H1 (cell line): ENCODE measurements around the gene CMKLR1. TPM values are rescaled to one million over a fixed set of nuclear protein-coding genes. Genes with fewer than 3 reads are reported as not detected.

ENCODE experiments used
- CTCF ChIA-PET: fragments of 300-600 bp; sonication (Branson Sonifier 250); formaldehyde crosslinking; loops from one replicate; lab custom pipeline; 2021; ENCODE audit not compliant: partially characterized antibody; lab: Charles Lee
- POLR2A ChIA-PET: fragments of 300-600 bp; sonication (Branson Sonifier 250); formaldehyde crosslinking; loops from one replicate; lab custom pipeline; 2021; ENCODE audit warnings: inconsistent platforms; ENCODE audit not compliant: partially characterized antibody; lab: Charles Lee
- DNase-seq, 2 experiments: peaks; one replicate each; pipeline versions ENCODE4 v3.0.0 to v3.0.0-alpha.2; 2010 to 2022; ENCODE audit warnings: low spot score in 2 of 2, low read depth in 1 of 2, mixed read lengths in 1 of 2
- FAIRE-seq: peaks from 2 replicates; lab custom pipeline; 2011; peaks lifted over from hg19 to GRCh38; lab: Jason Lieb, UNC
- H2AFZ ChIP-seq: 2 replicates; pipeline ENCODE4 v1.8.1; 2012; ENCODE audit warnings: low read length, inconsistent platforms
- H2AK5ac ChIP-seq: 2 replicates; pipeline ENCODE4 v1.6.1; 2013; ENCODE audit warnings: low read depth, low read length
- H2BK120ac ChIP-seq: replicated peaks from 2 replicates; pipeline ENCODE3; 2013; ENCODE audit warnings: low read depth, low read length, inconsistent platforms
- H2BK12ac ChIP-seq: 2 replicates; pipeline ENCODE4 v1.6.1; 2013; ENCODE audit warnings: low read depth, low read length
- H2BK15ac ChIP-seq: 2 replicates; pipeline ENCODE4 v1.6.1; 2013; ENCODE audit warnings: low read length
- H2BK20ac ChIP-seq: 2 replicates; pipeline ENCODE4 v1.6.1; 2013; ENCODE audit warnings: low read length
- H2BK5ac ChIP-seq: 2 replicates; pipeline ENCODE4 v1.6.1; 2013; ENCODE audit warnings: low read depth, low read length
- H3K14ac ChIP-seq: 2 replicates; pipeline ENCODE4 v1.6.1; 2013; ENCODE audit warnings: inconsistent platforms; ENCODE audit not compliant: insufficient read length
- H3K18ac ChIP-seq: 2 replicates; pipeline ENCODE4 v1.6.1; 2013; ENCODE audit warnings: low read length; ENCODE audit errors: extremely low read depth
- H3K23ac ChIP-seq: 2 replicates; pipeline ENCODE4 v1.6.1; 2013; ENCODE audit warnings: inconsistent platforms; ENCODE audit not compliant: insufficient read length
- H3K23me2 ChIP-seq: 2 replicates; pipeline ENCODE4 v1.6.1; 2013; ENCODE audit warnings: low read depth, low read length
- H3K27ac ChIP-seq: 2 replicates; pipeline ENCODE4 v1.6.1; 2011; ENCODE audit warnings: low read depth, low read length, inconsistent platforms
- H3K27me3 ChIP-seq, 4 experiments: replicated peaks in 1 of 4; 1 replicate in 1 of 4; 2 replicates in 3 of 4; pipeline versions ENCODE4 v1.6.1 to v1.8.1; 2011 to 2013; ENCODE audit warnings: low read length in 3 of 4, mild to moderate bottlenecking in 3 of 4, inconsistent platforms in 2 of 4, mixed read lengths in 2 of 4, moderate library complexity in 1 of 4; ENCODE audit not compliant: control insufficient read depth in 3 of 4, insufficient read depth in 3 of 4; ENCODE audit errors: extremely low read depth in 1 of 4
- H3K36me3 ChIP-seq, 4 experiments: 2 replicates each; pipeline versions ENCODE4 v1.6.1 to v1.8.1; 2011 to 2013; ENCODE audit warnings: mild to moderate bottlenecking in 4 of 4, low read length in 3 of 4, moderate library complexity in 2 of 4, control low read depth in 1 of 4, inconsistent platforms in 1 of 4; ENCODE audit not compliant: insufficient read depth in 4 of 4, control insufficient read depth in 2 of 4
- H3K4ac ChIP-seq: replicated peaks from 2 replicates; pipeline ENCODE3; 2013; ENCODE audit warnings: low read length, low read depth, mixed read lengths, inconsistent platforms; ENCODE audit not compliant: insufficient read length
- H3K4me1 ChIP-seq, 4 experiments: replicated peaks in 1 of 4; 1 replicate in 1 of 4; 2 replicates in 3 of 4; pipeline versions ENCODE4 v1.6.1 to v1.8.1; 2011 to 2013; ENCODE audit warnings: low read length in 3 of 4, inconsistent platforms in 2 of 4, mixed read lengths in 1 of 4; ENCODE audit not compliant: insufficient read depth in 4 of 4, control insufficient read depth in 3 of 4
- H3K4me2 ChIP-seq, 2 experiments: 2 replicates each; pipeline versions ENCODE4 v1.6.1 to v1.8.1; 2011 to 2013; ENCODE audit warnings: low read depth in 2 of 2, low read length in 2 of 2, control low read depth in 1 of 2, inconsistent platforms in 1 of 2, mild to moderate bottlenecking in 1 of 2; ENCODE audit not compliant: insufficient read depth in 1 of 2
- H3K4me3 ChIP-seq, 4 experiments: fragments of 200-600, 300-600 bp in 1 of 4; sonication (generic), shearing (Covaris generic), sonication (Bioruptor Twin) in 1 of 4; 2 replicates each; pipeline versions ENCODE4 v1.5.1 to v1.8.1; 2011 to 2016; ENCODE audit warnings: low read length in 4 of 4, low read depth in 3 of 4, control low read depth in 2 of 4, inconsistent platforms in 2 of 4, mild to moderate bottlenecking in 2 of 4, mixed read lengths in 1 of 4, moderate library complexity in 1 of 4; ENCODE audit not compliant: insufficient read depth in 2 of 4; ENCODE audit errors: extremely low read depth in 1 of 4
- H3K56ac ChIP-seq: replicated peaks from 2 replicates; pipeline ENCODE3; 2013; ENCODE audit warnings: low read depth, mild to moderate bottlenecking, mixed read lengths, low read length, inconsistent platforms; ENCODE audit not compliant: insufficient read length
- H3K79me1 ChIP-seq: 2 replicates; pipeline ENCODE4 v1.6.1; 2013; ENCODE audit warnings: low read depth, low read length, control low read depth
- H3K79me2 ChIP-seq, 2 experiments: 2 replicates each; pipeline versions ENCODE4 v1.6.1 to v1.8.1; 2012 to 2013; ENCODE audit warnings: low read length in 2 of 2, mild to moderate bottlenecking in 2 of 2, inconsistent platforms in 1 of 2; ENCODE audit not compliant: insufficient read depth in 2 of 2, control insufficient read depth in 1 of 2
- H3K9ac ChIP-seq, 4 experiments: replicated peaks in 1 of 4; 1 replicate in 1 of 4; 2 replicates in 3 of 4; pipeline versions ENCODE4 v1.6.1 to v1.8.1; 2011 to 2013; ENCODE audit warnings: low read depth in 3 of 4, low read length in 3 of 4, control low read depth in 2 of 4, mild to moderate bottlenecking in 2 of 4, moderate library complexity in 2 of 4, inconsistent platforms in 1 of 4; ENCODE audit errors: extremely low read depth in 1 of 4
- H3K9me3 ChIP-seq, 2 experiments: 2 replicates each; pipeline versions ENCODE4 v1.6.1 to v1.8.1; 2012 to 2013; ENCODE audit warnings: mild to moderate bottlenecking in 2 of 2, moderate library complexity in 2 of 2, control low read depth in 1 of 2, inconsistent platforms in 1 of 2, low read depth in 1 of 2, low read length in 1 of 2, mixed read lengths in 1 of 2; ENCODE audit not compliant: insufficient read depth in 2 of 2
- H4K20me1 ChIP-seq, 2 experiments: replicated peaks in 1 of 2; 2 replicates each; pipeline versions ENCODE3 to v1.8.1; 2011 to 2013; ENCODE audit warnings: inconsistent platforms in 2 of 2, low read length in 2 of 2, mild to moderate bottlenecking in 1 of 2; ENCODE audit not compliant: insufficient read depth in 2 of 2, control insufficient read depth in 1 of 2
- H4K5ac ChIP-seq: 2 replicates; pipeline ENCODE4 v1.6.1; 2013; ENCODE audit warnings: low read length, low read depth, mixed read lengths, inconsistent platforms; ENCODE audit not compliant: insufficient read length
- H4K8ac ChIP-seq: 2 replicates; pipeline ENCODE4 v1.8.0; 2013; ENCODE audit warnings: mild to moderate bottlenecking, moderate library complexity, low read length, inconsistent platforms; ENCODE audit not compliant: insufficient read depth; ENCODE audit errors: extremely low read depth
- H4K91ac ChIP-seq: replicated peaks from 2 replicates; pipeline ENCODE3; 2013; ENCODE audit warnings: low read length, mixed read lengths, inconsistent platforms; ENCODE audit not compliant: insufficient read length
- CEBPB ChIP-seq: IDR thresholded peaks from 2 replicates; pipeline ENCODE4 v1.6.1; 2012; ENCODE audit warnings: low read depth, low read length
- HDAC2 ChIP-seq, 2 experiments: fragments of 300-600 bp in 1 of 2; sonication (generic) in 1 of 2; IDR thresholded peaks; 2 replicates each; pipeline ENCODE4 v1.6.1; 2011 to 2012; ENCODE audit warnings: low read depth in 2 of 2, low read length in 2 of 2, mild to moderate bottlenecking in 2 of 2, moderate library complexity in 2 of 2, borderline replicate concordance in 1 of 2, inconsistent platforms in 1 of 2
- JUND ChIP-seq: IDR thresholded peaks from 2 replicates; pipeline ENCODE4 v1.6.1; 2011; ENCODE audit warnings: mild to moderate bottlenecking, improper control_type of control experiment, low read length
- NRF1 ChIP-seq: IDR thresholded peaks from 2 replicates; pipeline ENCODE4 v1.6.1; 2011; ENCODE audit warnings: mild to moderate bottlenecking, low read depth, low read length, improper control_type of control experiment
- SIN3A ChIP-seq, 2 experiments: IDR thresholded peaks in 1 of 2; conservative IDR thresholded peaks in 1 of 2; 2 replicates each; pipeline ENCODE4 v1.6.1; 2011 to 2012; ENCODE audit warnings: low read length in 2 of 2, improper control_type of control experiment in 1 of 2, low read depth in 1 of 2, mild to moderate bottlenecking in 1 of 2
- YY1 ChIP-seq: IDR thresholded peaks from 2 replicates; pipeline ENCODE4 v1.6.1; 2011; ENCODE audit warnings: low read depth, mild to moderate bottlenecking, low read length
- WGBS, 2 experiments: shearing (Covaris generic) in 1 of 2; methylation state at CpG; one replicate each; pipeline versions ENCODE4 v1.1.6 to v1.1.7; 2013 to 2015; ENCODE audit warnings: low lambda C conversion rate in 2 of 2, mixed read lengths in 2 of 2, inconsistent platforms in 1 of 2, low coverage in 1 of 2, missing lambda C conversion rate in 1 of 2; ENCODE audit not compliant: insufficient replicate concordance in 2 of 2, insufficient coverage in 1 of 2, insufficient read length in 1 of 2; ENCODE audit errors: extremely low coverage in 1 of 2, missing lambda C conversion rate in 1 of 2; 5-methylcytosine and 5-hydroxymethylcytosine counted together
- polyA plus RNA-seq, 7 experiments: library from polyadenylated mRNA; depleted of rRNA in 3 of 7; stranded (reverse) in 5 of 7; unstranded in 2 of 7; fragments of >200 nt in 5 of 7; fragments of 200-250 nt in 2 of 7; gene quantifications; 1 replicate in 5 of 7; 2 replicates in 1 of 7; 4 replicates in 1 of 7; pipeline versions ENCODE4 v1.2.1 to v1.2.3, GENCODE V29; 2011 to 2013; ENCODE audit warnings: missing spikeins in 2 of 7, mixed read lengths in 2 of 7
- total RNA-seq: library from RNA; stranded (reverse); fragmentation: NEBNext Ultra II Directional; extraction: Animal tissue kit (Norgen Biotek cat#: 25700); gene quantifications from 2 replicates; pipeline ENCODE4 v1.2.1, GENCODE V29; 2021

The CMKLR1 gene
- total and polyA plus RNA-seq, 2 of the 8 experiments (the other 6 are each of a cell fraction or from before 2014, with no cell fraction given): 2.1 to 2.8 TPM

DNA sequence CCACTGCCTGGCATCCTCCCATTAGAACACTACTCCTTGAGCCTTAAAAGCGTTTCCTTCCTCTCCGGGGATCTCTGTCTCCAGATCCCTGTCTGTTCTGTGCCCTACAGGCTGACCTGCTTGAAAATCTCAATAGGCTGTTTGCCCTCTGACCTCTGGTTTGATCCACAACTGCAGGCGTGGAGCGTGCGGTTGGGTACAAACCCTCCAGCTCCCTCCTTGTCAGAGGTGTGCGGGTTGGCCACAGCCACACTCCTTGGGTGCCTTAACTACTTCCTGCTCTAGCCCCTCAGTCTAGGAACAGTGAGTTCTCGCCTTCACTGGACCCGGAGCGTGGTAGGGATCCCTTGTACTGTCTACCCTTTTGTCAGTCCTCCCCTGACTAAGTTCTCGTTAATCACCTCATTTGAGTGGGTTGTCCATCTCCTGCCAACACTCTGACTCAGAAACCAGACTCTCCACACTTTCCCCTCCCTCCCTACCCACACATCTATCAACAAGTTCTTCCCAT is 33.1 kb downstream of the CMKLR1 start:
- no peaks in the 10 kb centered on the region for H3K9me3 ChIP-seq
- no peak overlapping the region for H2AFZ ChIP-seq
- H3K36me3 ChIP-seq: no peaks in the 10 kb centered on the region
- no peak overlapping the region for H3K9ac ChIP-seq
- H2BK12ac ChIP-seq: 0 out of 2 replicates have a peak overlapping the region, but pooled peaks have one; percentile 62
- DNase-seq (no peak), FAIRE-seq (no peak)
- H3K14ac ChIP-seq: no peak overlapping the region
- no peak overlapping the region for H3K4me2 ChIP-seq
- no peak overlapping the region for H3K56ac ChIP-seq
- H2BK15ac ChIP-seq: no peak overlapping the region
- peak overlapping the region; percentile 3 for H4K91ac ChIP-seq
- H3K79me1 ChIP-seq: no peaks in the 10 kb centered on the region; the same call in 1 of the 2 replicates
- H3K27me3 ChIP-seq: no peaks in the 10 kb centered on the region
- 0 out of 2 replicates have a peak overlapping the region, but pooled peaks have one; percentile 53 for H3K18ac ChIP-seq
- H3K23me2 ChIP-seq: no peaks in the 10 kb centered on the region; the same call in 1 of the 2 replicates
- no peak overlapping the region; the same call in 1 of the 2 replicates for H4K8ac ChIP-seq
- H2BK5ac ChIP-seq: 0 out of 2 replicates have a peak overlapping the region, but pooled peaks have one; percentile 39
- no peak overlapping the region for H2BK120ac ChIP-seq
- H3K79me2 ChIP-seq: no peaks in the 10 kb centered on the region
- H4K20me1 ChIP-seq: no peaks in the 10 kb centered on the region
- H3K4me3 ChIP-seq: no peak overlapping the region
- H3K27ac ChIP-seq: no peak overlapping the region
- H2BK20ac ChIP-seq: no peak overlapping the region
- H3K4ac ChIP-seq: peak overlapping the region; percentile 39
- H4K5ac ChIP-seq: no peak overlapping the region
- ChIA-PET CTCF (interaction anchor here (0.8 to 1.8 kb wide), 10 partner anchors 10 to 207 kb away, joined by 3 to 9 read pairs (median 4); no protein-coding TSS in a partner anchor), POLR2A (interaction anchor here (1.2 to 2.8 kb wide), 2 partner anchors 10 to 11 kb away, joined by 3 to 15 read pairs; no protein-coding TSS in a partner anchor)
- peaks cover 2 to 26% (median 14%) of the 10 kb centered on the region in 4 experiments for H3K4me1 ChIP-seq
- WGBS, 2 experiments: 89% methylated on average over 10 of the region's 10 CpGs; no CpG with 5 or more reads in 1 of the 2 experiments
- H2AK5ac ChIP-seq: no peak overlapping the region
- H3K23ac ChIP-seq: no peak overlapping the region
- TF ChIP-seq YY1 (no peak), HDAC2 (IDR thresholded peaks at IDR 0.05; ENCODE audit: borderline replicate concordance in 1 of 2, low read depth in 2 of 2, low read length in 2 of 2) (no peak), NRF1 (no peak), CEBPB (no peak), SIN3A (conservative IDR thresholded peaks at IDR 0.05 in 1 of 2, IDR thresholded peaks at IDR 0.05 in 1 of 2; ENCODE audit: low read depth in 1 of 2, low read length in 2 of 2) (no peak), JUND (no peak)
